AG09309 (cell line): ENCODE data around the gene DLG2.
"Not testable (repeated sequence)": the region's sequence is repeated elsewhere in the genome, so short reads cannot be mapped to it uniquely, and the experiment has no call there.

Experiments
- DNase-seq: peaks from one replicate; pipeline ENCODE4 v3.0.0-alpha.2; 2010; ENCODE audit warnings: low read depth
- H3K4me3 ChIP-seq: 2 replicates; pipeline ENCODE4 v1.5.1; 2011; ENCODE audit warnings: mild to moderate bottlenecking, low read depth, low read length, moderate library complexity; ENCODE audit not compliant: control insufficient read depth
- CTCF ChIP-seq: IDR thresholded peaks from 2 replicates; pipeline ENCODE4 v1.5.1; 2011; ENCODE audit warnings: mild to moderate bottlenecking, low read depth, low read length, inconsistent platforms; ENCODE audit not compliant: insufficient read depth, control insufficient read depth; ENCODE audit errors: missing control alignments

Gene DLG2

GRCh38 chr11:85634747-85635146 is 7.6 kb upstream of the DLG2 start:
- no peak overlapping the region for H3K4me3 ChIP-seq
- DNase-seq: no peak
- TF ChIP-seq CTCF: no peak

- no peak for TF ChIP-seq CTCF
- H3K4me3 ChIP-seq: peak overlapping the region; percentile 76
- no peak for DNase-seq
Measured at GRCh38 chr11:85628771-85629341, 1.7 kb upstream of the DLG2 start.

- TF ChIP-seq CTCF: no peak
- DNase-seq: peak; percentile 81
Measured at GRCh38 chr11:85627998-85628770, 1.0 kb upstream of the DLG2 start, which contains the start of gene TMEM126B. Gene TMEM126B (plus strand): TSS chr11:85628593. CDS start chr11:85628608, 15 bp downstream.

GRCh38 chr11:85626496-85626895 is 648 bp downstream of the DLG2 start:
- no peak overlapping the region for H3K4me3 ChIP-seq
- DNase-seq: no peak
- TF ChIP-seq CTCF: no peak

More at GRCh38 chr11:85627998-85628770, 1.0 kb upstream of the DLG2 start, which contains the start of gene TMEM126B:
- H3K4me3 ChIP-seq: peak within 1 kb of the TSS; percentile 76

- no peak for DNase-seq
- no peak for TF ChIP-seq CTCF
- H3K4me3 ChIP-seq: no peak overlapping the region
Measured at GRCh38 chr11:85620256-85620655, 6.9 kb downstream of the DLG2 start.

- TF ChIP-seq CTCF: no peak
Measured at GRCh38 chr11:85619499-85619898, 7.6 kb downstream of the DLG2 start.

GRCh38 chr11:85611643-85612042 is 15.5 kb downstream of the DLG2 start:
- DNase-seq, H3K4me3 ChIP-seq: not testable (repeated sequence)

More at GRCh38 chr11:85619499-85619898, 7.6 kb downstream of the DLG2 start:
- no peak for DNase-seq
- H3K4me3 ChIP-seq: no peak overlapping the region

GRCh38 chr11:85609286-85609685 is 17.9 kb downstream of the DLG2 start:
- H3K4me3 ChIP-seq, DNase-seq: not testable (repeated sequence)

- not testable (repeated sequence) for H3K4me3 ChIP-seq, DNase-seq
Measured at GRCh38 chr11:85608621-85609020, 18.5 kb downstream of the DLG2 start.

GRCh38 chr11:85606237-85606636 is 20.9 kb downstream of the DLG2 start:
- H3K4me3 ChIP-seq, DNase-seq: not testable (repeated sequence)
